T-cell (primary cell): Measurements from ENCODE around the gene INTS4. TPM values are rescaled to one million over a fixed set of nuclear protein-coding genes. Genes with fewer than 3 reads are reported as not detected.
"Not testable (repeated sequence)": the region's sequence is repeated elsewhere in the genome, so short reads cannot be mapped to it uniquely, and the experiment has no call there.

Source experiments
- ATAC-seq, 4 experiments: fragments of 200-7000 bp in 3 of 4; fragments of 150-1000 bp in 1 of 4; cut with Tn5 transposase; replicated peaks in 1 of 4; 1 replicate in 3 of 4; 2 replicates in 1 of 4; pipeline ENCODE4 v1.10.0; 2021; ENCODE audit warnings: moderate library complexity in 3 of 4, mild to moderate bottlenecking in 2 of 4, moderate number of reproducible peaks in 1 of 4
- CTCF ChIA-PET, 2 donors: fragments of 300-600 bp; sonication (Branson Sonifier 250); formaldehyde crosslinking; loops; one replicate each; lab custom pipeline; 2022; ENCODE audit warnings: antibody characterized with exemption in 2 of 2; lab: Charles Lee
- POLR2A ChIA-PET, 2 donors: fragments of 300-600 bp; sonication (Branson Sonifier 250); formaldehyde crosslinking; loops; one replicate each; lab custom pipeline; 2022; ENCODE audit warnings: antibody characterized with exemption in 2 of 2; lab: Charles Lee
- DNase-seq, 35 experiments: peaks; one replicate each; pipeline versions ENCODE4 v3.0.0 to v3.0.0-alpha.2; 2013 to 2023
- H3K27ac ChIP-seq: one replicate; pipeline ENCODE4 v1.5.1; 2013; ENCODE audit warnings: low read length
- H3K27me3 ChIP-seq, 2 experiments: replicated peaks in 1 of 2; 1 replicate in 1 of 2; 2 replicates in 1 of 2; pipeline versions ENCODE4 v1.6.1 to v1.7.0; 2013; ENCODE audit warnings: low read length in 1 of 2, mixed read lengths in 1 of 2; ENCODE audit not compliant: control insufficient read depth in 2 of 2, insufficient read depth in 2 of 2; ENCODE audit errors: extremely low read depth in 1 of 2
- H3K36me3 ChIP-seq, 2 donors: 1 replicate in 1 of 2; 2 replicates in 1 of 2; pipeline versions ENCODE4 v1.6.1 to v1.7.0; 2013; ENCODE audit warnings: low read length in 1 of 2; ENCODE audit not compliant: control insufficient read depth in 2 of 2, insufficient read depth in 1 of 2; ENCODE audit errors: extremely low read depth in 1 of 2
- H3K4me1 ChIP-seq, 2 experiments: 1 replicate in 1 of 2; 2 replicates in 1 of 2; pipeline versions ENCODE4 v1.6.1 to v1.7.0; 2013; ENCODE audit warnings: low read length in 2 of 2, mixed read lengths in 1 of 2; ENCODE audit not compliant: insufficient read depth in 2 of 2, control insufficient read depth in 1 of 2; ENCODE audit errors: extremely low read depth in 1 of 2
- H3K4me3 ChIP-seq, 2 donors: 1 replicate in 1 of 2; 2 replicates in 1 of 2; pipeline versions ENCODE4 v1.5.1 to v1.7.0; 2013; ENCODE audit warnings: mild to moderate bottlenecking in 2 of 2, low read length in 1 of 2, moderate library complexity in 1 of 2; ENCODE audit not compliant: control insufficient read depth in 1 of 2; ENCODE audit errors: extremely low read depth in 1 of 2
- H3K9me3 ChIP-seq: 2 replicates; pipeline ENCODE4 v1.7.0; 2013
- H3K27ac Mint-ChIP-seq, 2 donors: one replicate each; pipeline ENCODE4 v1.8.0; 2020 to 2021; ENCODE audit warnings: mild to moderate bottlenecking in 2 of 2, mixed read lengths in 2 of 2
- H3K27me3 Mint-ChIP-seq, 2 donors: one replicate each; pipeline ENCODE4 v1.8.0; 2021 to 2022; ENCODE audit warnings: mixed read lengths in 2 of 2
- H3K36me3 Mint-ChIP-seq: one replicate; pipeline ENCODE4 v1.8.0; 2021; ENCODE audit warnings: mixed read lengths
- H3K4me1 Mint-ChIP-seq, 3 donors: one replicate each; pipeline ENCODE4 v1.8.0; 2020 to 2022; ENCODE audit warnings: mixed read lengths in 3 of 3, mild to moderate bottlenecking in 1 of 3
- H3K4me3 Mint-ChIP-seq, 3 donors: one replicate each; pipeline ENCODE4 v1.8.0; 2020 to 2022; ENCODE audit warnings: mild to moderate bottlenecking in 3 of 3, mixed read lengths in 3 of 3, moderate library complexity in 3 of 3
- H3K9me3 Mint-ChIP-seq, 3 donors: one replicate each; pipeline ENCODE4 v1.8.0; 2020 to 2022; ENCODE audit warnings: mixed read lengths in 3 of 3
- WGBS: methylation state at CpG from one replicate; pipeline ENCODE4 v1.1.5; 2013; ENCODE audit warnings: missing lambda C conversion rate; ENCODE audit not compliant: insufficient coverage; 5-methylcytosine and 5-hydroxymethylcytosine counted together
- total RNA-seq, 35 experiments: library from RNA in 6 of 35; stranded (reverse) in 6 of 35; fragments of 120-200 nt in 1 of 35; gene quantifications; one replicate each; pipeline versions ENCODE4 v1.2.1 to v1.2.4 and lab custom pipeline; 2013 to 2026

INTS4 gene
- total RNA-seq, 5 donors from 2014 or later (not counting 1 experiment from before 2014, with no cell fraction given) = 57.5 to 79.2 (median 62.6) TPM

DNA sequence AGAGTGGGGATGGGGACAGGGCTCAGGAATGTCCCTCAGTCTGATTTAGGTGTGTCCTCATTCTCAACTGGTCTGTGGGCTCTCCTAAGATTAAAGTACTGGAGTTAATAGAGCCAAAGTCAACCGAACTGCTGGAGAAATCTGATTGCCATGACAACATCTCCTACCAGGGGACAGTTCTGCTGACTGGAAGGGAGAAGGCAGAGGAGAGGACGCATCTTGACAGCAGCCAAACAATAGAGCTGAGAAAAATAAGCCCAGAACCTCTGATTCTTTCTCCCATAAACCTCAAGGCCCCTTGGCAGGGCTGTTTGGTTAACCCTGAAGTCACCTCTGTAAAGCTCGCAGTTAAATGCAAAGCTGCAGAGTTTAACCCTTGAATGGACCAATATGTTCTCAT lies 25.8 kb upstream of the INTS4 start:
- WGBS = 100% methylated on average over 1 of the region's 3 CpGs
- Mint-ChIP-seq H3K4me1 (peaks cover 0 to 7% (median 2%) of the 10 kb centered on the region in 3 donors), H3K9me3 (no peaks in the 10 kb centered on the region), H3K27ac (no peak overlapping the region), H3K36me3 (no peaks in the 10 kb centered on the region), H3K4me3 (no peak overlapping the region), H3K27me3 (peaks cover 20 to 21% of the 10 kb centered on the region in 2 donors)
- no peak for ATAC-seq
- H3K27ac ChIP-seq = no peak overlapping the region
- DNase-seq = no peak
- H3K9me3 ChIP-seq = no peaks in the 10 kb centered on the region
- H3K36me3 ChIP-seq = no peaks in the 10 kb centered on the region
- ChIA-PET POLR2A (no interaction called here), CTCF (interaction anchor here in 1 of 2 donors (0.9 kb wide), 1 partner anchor 26 kb away, joined by 4 read pairs; no protein-coding TSS in a partner anchor)
- peaks cover 2 to 18% of the 10 kb centered on the region in 2 experiments for H3K27me3 ChIP-seq
- no peak overlapping the region for H3K4me3 ChIP-seq
- H3K4me1 ChIP-seq = no peaks in the 10 kb centered on the region

DNA sequence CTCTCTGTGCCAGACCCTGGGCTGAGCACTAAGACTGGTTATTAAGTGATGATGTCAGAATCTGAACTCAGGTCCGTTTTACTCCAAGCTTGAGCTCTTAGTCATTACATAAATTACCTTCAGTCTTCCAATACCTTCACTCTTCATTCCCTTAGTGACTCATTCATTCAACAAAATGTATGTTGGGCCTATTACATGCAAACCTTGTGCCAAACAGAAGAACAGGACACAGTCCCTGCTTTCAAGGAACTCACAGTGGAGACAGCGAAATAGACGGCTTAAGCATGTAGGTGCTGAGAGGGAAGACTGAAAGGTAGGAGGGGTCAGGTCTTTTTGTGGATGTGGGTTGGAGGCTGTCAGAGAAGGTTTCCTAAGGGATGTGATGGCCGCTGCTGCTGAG lies 25.3 kb upstream of the INTS4 start:
- WGBS = 96% methylated on average over 2 of the region's 4 CpGs
- Mint-ChIP-seq H3K4me1 (peaks cover 0 to 7% (median 2%) of the 10 kb centered on the region in 3 donors), H3K9me3 (no peaks in the 10 kb centered on the region), H3K27ac (no peak overlapping the region), H3K36me3 (no peaks in the 10 kb centered on the region), H3K4me3 (no peak overlapping the region), H3K27me3 (peaks cover 20 to 21% of the 10 kb centered on the region in 2 donors)
- Histone ChIP-seq H3K27me3 (peaks cover 2 to 18% of the 10 kb centered on the region in 2 experiments), H3K9me3 (no peaks in the 10 kb centered on the region), H3K4me3 (no peak overlapping the region), H3K4me1 (no peaks in the 10 kb centered on the region), H3K27ac (no peak overlapping the region), H3K36me3 (no peaks in the 10 kb centered on the region)
- CTCF ChIA-PET = no interaction called here
- POLR2A ChIA-PET = no interaction called here
- DNase-seq (no peak), ATAC-seq (no peak)

DNA sequence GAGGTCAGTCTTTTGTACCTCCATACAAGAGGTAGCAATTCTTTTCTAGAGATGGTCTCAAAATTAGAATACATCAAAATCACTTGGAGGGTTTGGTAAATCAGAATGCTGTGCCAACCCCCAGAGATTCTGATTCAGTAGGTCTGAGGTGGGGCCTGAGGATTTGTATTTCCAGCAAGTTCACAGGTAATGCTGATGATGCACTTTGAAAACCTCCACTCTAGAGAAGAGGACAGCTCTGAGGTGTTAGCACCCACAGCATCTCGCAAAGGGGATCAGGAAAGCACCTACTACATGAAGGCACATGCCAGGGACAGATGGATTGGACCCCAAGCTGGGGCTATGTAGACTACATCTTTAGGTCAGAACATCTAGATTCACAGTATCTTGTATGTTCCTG lies 21.4 kb upstream of the INTS4 start:
- H3K4me1 ChIP-seq = no peaks in the 10 kb centered on the region
- no peaks in the 10 kb centered on the region for H3K4me1 Mint-ChIP-seq
- no peaks in the 10 kb centered on the region for H3K36me3 Mint-ChIP-seq
- H3K27ac ChIP-seq = no peak overlapping the region
- ChIA-PET POLR2A (interaction anchor here in 1 of 2 donors (0.7 kb wide), 1 partner anchor 621 kb away, joined by 4 read pairs; no protein-coding TSS in a partner anchor), CTCF (no interaction called here)
- H3K9me3 Mint-ChIP-seq = no peaks in the 10 kb centered on the region
- H3K27me3 ChIP-seq = no peaks in the 10 kb centered on the region
- H3K4me3 ChIP-seq = no peak overlapping the region
- WGBS = 100% methylated on average over 1 of the region's 1 CpG
- H3K27me3 Mint-ChIP-seq = peaks cover 0 to under 1% of the 10 kb centered on the region in 2 donors
- ATAC-seq (no peak), DNase-seq (no peak)
- no peak overlapping the region for H3K27ac Mint-ChIP-seq
- H3K9me3 ChIP-seq = no peaks in the 10 kb centered on the region
- H3K36me3 ChIP-seq = no peaks in the 10 kb centered on the region
- no peak overlapping the region for H3K4me3 Mint-ChIP-seq

DNA sequence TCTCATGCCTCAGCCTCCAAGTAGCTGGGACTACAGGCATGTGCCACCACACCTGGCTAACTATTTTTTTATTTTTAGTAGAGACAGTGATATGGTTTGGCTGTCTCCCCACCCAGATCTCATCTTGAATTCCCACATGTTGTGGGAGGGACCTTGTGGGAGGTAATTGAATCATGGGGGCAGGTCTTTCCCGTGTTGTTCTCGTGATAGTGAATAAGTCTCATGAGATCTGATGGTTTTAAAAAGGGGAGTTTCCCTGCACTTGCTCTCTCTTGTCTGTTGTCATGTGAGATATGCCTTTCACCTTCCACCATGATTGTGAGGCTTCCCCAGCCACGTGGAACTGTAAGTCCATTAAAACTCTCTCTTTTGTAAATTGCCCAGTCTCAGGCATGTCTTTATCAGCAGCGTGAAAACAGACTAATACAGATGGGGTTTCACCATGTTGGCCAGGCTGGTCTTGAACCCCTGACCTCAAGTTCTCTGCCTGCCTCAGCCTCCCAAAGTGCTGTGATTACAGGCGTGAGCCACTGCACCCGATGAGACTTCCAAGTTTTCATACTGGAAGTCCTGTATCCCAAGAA lies 20.6 kb upstream of the INTS4 start:
- H3K4me3 ChIP-seq, H3K27me3 ChIP-seq, H3K4me1 ChIP-seq, H3K9me3 Mint-ChIP-seq, H3K36me3 Mint-ChIP-seq, H3K4me3 Mint-ChIP-seq, H3K27ac ChIP-seq, POLR2A ChIA-PET, CTCF ChIA-PET, ATAC-seq, DNase-seq, H3K36me3 ChIP-seq, H3K27ac Mint-ChIP-seq, H3K9me3 ChIP-seq, H3K4me1 Mint-ChIP-seq, H3K27me3 Mint-ChIP-seq: not testable (repeated sequence)
- 100% methylated on average over 2 of the region's 6 CpGs for WGBS

DNA sequence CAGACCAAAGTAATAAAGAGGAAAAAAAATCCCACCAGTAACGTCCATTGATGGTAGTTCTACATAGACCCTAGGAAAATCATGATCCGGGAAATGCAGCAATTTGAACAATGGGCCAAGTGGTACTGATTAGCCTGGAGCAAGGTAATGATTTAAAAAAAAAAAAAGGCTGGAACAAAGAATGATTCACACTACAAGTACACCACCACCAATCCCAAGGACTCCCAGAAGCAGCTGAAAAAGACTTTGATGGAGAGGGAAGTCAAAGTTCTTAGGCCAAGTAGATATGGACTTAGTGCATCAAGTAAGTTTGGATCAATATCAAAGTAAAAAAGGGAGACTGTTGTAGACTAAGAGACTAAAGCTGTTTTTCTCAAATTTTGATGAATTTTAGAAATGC lies 16.8 kb upstream of the INTS4 start:
- no peak overlapping the region for H3K27ac ChIP-seq
- H3K9me3 ChIP-seq = no peaks in the 10 kb centered on the region
- ATAC-seq (no peak), DNase-seq (no peak)
- H3K9me3 Mint-ChIP-seq = no peaks in the 10 kb centered on the region
- H3K4me3 Mint-ChIP-seq = no peak overlapping the region
- no peaks in the 10 kb centered on the region for H3K36me3 ChIP-seq
- WGBS = no CpG with 5 or more reads among the region's 2 CpGs
- ChIA-PET POLR2A (no interaction called here), CTCF (no interaction called here)
- no peak overlapping the region for H3K4me3 ChIP-seq
- H3K4me1 ChIP-seq = no peaks in the 10 kb centered on the region
- H3K27me3 ChIP-seq = peaks cover 0 to 2% of the 10 kb centered on the region in 2 experiments
- H3K27me3 Mint-ChIP-seq = peaks cover 3% of the 10 kb centered on the region in 2 donors
- H3K36me3 Mint-ChIP-seq = no peaks in the 10 kb centered on the region
- H3K4me1 Mint-ChIP-seq = no peaks in the 10 kb centered on the region
- H3K27ac Mint-ChIP-seq = no peak overlapping the region

DNA sequence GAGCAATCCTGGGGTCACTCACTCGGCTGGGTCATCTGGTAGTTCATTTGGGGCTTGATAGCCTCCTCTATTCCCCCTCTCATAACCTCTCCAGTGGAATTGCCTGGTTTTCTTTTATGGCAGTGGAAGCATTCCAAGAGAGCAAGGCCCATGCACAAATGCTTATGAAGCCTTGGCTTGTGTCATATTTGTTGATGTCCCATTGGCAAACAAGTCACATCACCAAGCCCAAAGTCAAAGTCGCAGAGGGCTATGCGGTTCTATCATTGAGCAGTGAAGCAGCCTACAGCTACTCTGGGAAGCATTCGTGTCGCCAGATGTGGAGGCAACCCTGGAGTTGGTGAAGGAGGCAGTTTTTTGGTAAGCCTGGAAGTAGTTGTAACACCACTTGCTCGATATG lies 16.3 kb upstream of the INTS4 start:
- H3K4me3 Mint-ChIP-seq = no peak overlapping the region
- CTCF ChIA-PET = no interaction called here
- Histone ChIP-seq H3K36me3 (no peaks in the 10 kb centered on the region), H3K27ac (no peak overlapping the region), H3K27me3 (peaks cover 0 to 3% of the 10 kb centered on the region in 2 experiments), H3K4me1 (no peaks in the 10 kb centered on the region), H3K9me3 (no peaks in the 10 kb centered on the region), H3K4me3 (no peak overlapping the region)
- H3K27me3 Mint-ChIP-seq = peaks cover 3 to 6% of the 10 kb centered on the region in 2 donors
- no CpG with 5 or more reads among the region's 6 CpGs for WGBS
- H3K4me1 Mint-ChIP-seq = no peaks in the 10 kb centered on the region
- DNase-seq = no peak
- no peaks in the 10 kb centered on the region for H3K9me3 Mint-ChIP-seq
- ATAC-seq = no peak
- no peak overlapping the region for H3K27ac Mint-ChIP-seq
- POLR2A ChIA-PET = no interaction called here
- no peaks in the 10 kb centered on the region for H3K36me3 Mint-ChIP-seq
